Tibial nerve (tissue), 4 donors: Measurements from ENCODE around the gene CNDP1. TPM values are rescaled to one million over a fixed set of nuclear protein-coding genes. Genes with fewer than 3 reads are reported as not detected.

Experiments
- DNase-seq, 2 donors: peaks; one replicate each; pipeline ENCODE4 v3.0.0-alpha.2; 2019; ENCODE audit warnings: low spot score in 2 of 2
- H3K27ac ChIP-seq, 4 donors: fragments of 200-600 bp; sonication (generic) in 3 of 4; one replicate each; pipeline ENCODE4 v1.5.1; 2017 to 2019; ENCODE audit warnings: mild to moderate bottlenecking in 1 of 4
- H3K27me3 ChIP-seq, 2 donors: fragments of 200-600 bp; sonication (generic) in 1 of 2; one replicate each; pipeline versions ENCODE4 v1.5.1 to v1.6.0; 2017 to 2019
- H3K36me3 ChIP-seq, 3 donors: fragments of 200-600 bp; sonication (generic); one replicate each; pipeline ENCODE4 v1.5.1; 2018 to 2019
- H3K4me1 ChIP-seq, 4 donors: fragments of 200-600 bp; sonication (generic) in 3 of 4; one replicate each; pipeline ENCODE4 v1.5.1; 2017 to 2019
- H3K4me3 ChIP-seq, 4 donors: fragments of 200-600 bp; sonication (generic) in 3 of 4; one replicate each; pipeline ENCODE4 v1.5.1; 2017 to 2019; ENCODE audit warnings: mild to moderate bottlenecking in 1 of 4, moderate library complexity in 1 of 4
- H3K9me3 ChIP-seq, 4 donors: fragments of 200-600 bp; sonication (generic) in 3 of 4; one replicate each; pipeline ENCODE4 v1.5.1; 2017 to 2019
- EP300 ChIP-seq, 2 donors: sonication (generic); formaldehyde crosslinking; IDR thresholded peaks; one replicate each; pipeline ENCODE4 v1.6.1; 2017; ENCODE audit warnings: antibody characterized with exemption in 2 of 2, mild to moderate bottlenecking in 1 of 2
- POLR2A ChIP-seq, 2 donors: fragments of 450-650 bp; IDR thresholded peaks; one replicate each; pipeline ENCODE4 v1.6.1; 2017; ENCODE audit warnings: antibody characterized with exemption in 2 of 2, mild to moderate bottlenecking in 2 of 2, moderate library complexity in 2 of 2
- WGBS, 2 donors: methylation state at CpG; one replicate each; pipeline ENCODE4 v1.1.5; 2018; 5-methylcytosine and 5-hydroxymethylcytosine counted together
- total RNA-seq, 4 donors: library from RNA; depleted of rRNA; stranded (reverse); fragments of >200 nt; gene quantifications; one replicate each; pipeline ENCODE4 v1.1.0, GENCODE V29; 2016
- TF ChIP-seq, protein P1 (sequence below), 5 experiments: fragments of 200-600 bp in 3 of 5; fragments of 450-650 bp in 2 of 5; sonication (generic) in 3 of 5; IDR thresholded peaks; one replicate each; pipeline ENCODE4 v1.5.1; 2016 to 2019; ENCODE audit warnings: antibody characterized with exemption in 5 of 5, mild to moderate bottlenecking in 3 of 5, moderate library complexity in 2 of 5

The CNDP1 gene
- total RNA-seq, 4 donors from 2014 or later: 0.22 to 1.0 TPM; not detected in 2

DNA sequence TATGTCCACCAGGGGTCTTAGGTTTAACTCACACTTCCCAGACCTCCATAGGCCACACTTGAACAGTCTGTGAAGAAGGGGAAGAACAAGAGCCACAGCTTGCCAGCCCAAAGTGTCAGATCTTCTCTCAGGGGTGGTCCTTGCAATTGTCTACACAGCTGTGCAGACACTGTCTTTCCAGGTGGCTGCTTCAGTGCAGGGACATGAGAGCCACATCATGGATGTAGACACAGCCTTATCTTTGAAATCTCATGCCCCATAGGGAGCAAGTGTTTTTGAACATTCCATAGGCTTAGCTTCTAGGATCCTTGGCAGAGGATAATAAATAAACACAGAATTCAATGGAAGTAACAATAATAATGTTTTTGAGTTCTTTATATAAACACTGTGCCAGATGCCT, 70.1 kb downstream of the CNDP1 start:
- DNase-seq: no peak
- H3K27ac ChIP-seq: no peak overlapping the region
- TF ChIP-seq EP300 (IDR thresholded peaks at IDR 0.05): no peak
- TF ChIP-seq, protein P1, sequence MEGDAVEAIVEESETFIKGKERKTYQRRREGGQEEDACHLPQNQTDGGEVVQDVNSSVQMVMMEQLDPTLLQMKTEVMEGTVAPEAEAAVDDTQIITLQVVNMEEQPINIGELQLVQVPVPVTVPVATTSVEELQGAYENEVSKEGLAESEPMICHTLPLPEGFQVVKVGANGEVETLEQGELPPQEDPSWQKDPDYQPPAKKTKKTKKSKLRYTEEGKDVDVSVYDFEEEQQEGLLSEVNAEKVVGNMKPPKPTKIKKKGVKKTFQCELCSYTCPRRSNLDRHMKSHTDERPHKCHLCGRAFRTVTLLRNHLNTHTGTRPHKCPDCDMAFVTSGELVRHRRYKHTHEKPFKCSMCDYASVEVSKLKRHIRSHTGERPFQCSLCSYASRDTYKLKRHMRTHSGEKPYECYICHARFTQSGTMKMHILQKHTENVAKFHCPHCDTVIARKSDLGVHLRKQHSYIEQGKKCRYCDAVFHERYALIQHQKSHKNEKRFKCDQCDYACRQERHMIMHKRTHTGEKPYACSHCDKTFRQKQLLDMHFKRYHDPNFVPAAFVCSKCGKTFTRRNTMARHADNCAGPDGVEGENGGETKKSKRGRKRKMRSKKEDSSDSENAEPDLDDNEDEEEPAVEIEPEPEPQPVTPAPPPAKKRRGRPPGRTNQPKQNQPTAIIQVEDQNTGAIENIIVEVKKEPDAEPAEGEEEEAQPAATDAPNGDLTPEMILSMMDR (IDR thresholded peaks at IDR 0.05): no peak
- TF ChIP-seq POLR2A (IDR thresholded peaks at IDR 0.05): no peak
- no peaks in the 10 kb centered on the region for H3K9me3 ChIP-seq
- no peak overlapping the region for H3K4me3 ChIP-seq
- H3K36me3 ChIP-seq: peaks cover 0 to 4% (median 0%) of the 10 kb centered on the region in 3 donors
- peaks cover 0 to 17% (median 2%) of the 10 kb centered on the region in 4 donors for H3K4me1 ChIP-seq
- H3K27me3 ChIP-seq: no peaks in the 10 kb centered on the region

DNA sequence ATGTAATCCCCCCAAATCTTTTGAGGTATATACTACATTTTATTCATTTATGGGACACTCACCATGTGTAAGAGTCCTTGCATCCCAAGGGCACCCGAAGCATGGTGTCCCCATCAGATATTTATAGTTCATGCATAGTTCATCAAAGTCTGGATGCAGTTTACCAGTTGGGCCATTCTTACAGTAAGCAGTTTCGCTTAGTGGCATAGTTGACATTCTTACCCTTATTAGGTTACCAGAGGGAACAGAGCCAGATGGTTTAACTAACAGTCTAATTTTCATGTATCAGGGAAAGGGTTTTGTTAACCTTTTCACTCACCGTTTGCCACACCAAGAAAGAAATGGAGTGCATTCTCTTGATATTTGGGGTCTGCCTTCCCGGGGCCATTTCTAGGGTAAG, 70.5 kb downstream of the CNDP1 start:
- no peaks in the 10 kb centered on the region for H3K9me3 ChIP-seq
- H3K27ac ChIP-seq: no peak overlapping the region

DNA sequence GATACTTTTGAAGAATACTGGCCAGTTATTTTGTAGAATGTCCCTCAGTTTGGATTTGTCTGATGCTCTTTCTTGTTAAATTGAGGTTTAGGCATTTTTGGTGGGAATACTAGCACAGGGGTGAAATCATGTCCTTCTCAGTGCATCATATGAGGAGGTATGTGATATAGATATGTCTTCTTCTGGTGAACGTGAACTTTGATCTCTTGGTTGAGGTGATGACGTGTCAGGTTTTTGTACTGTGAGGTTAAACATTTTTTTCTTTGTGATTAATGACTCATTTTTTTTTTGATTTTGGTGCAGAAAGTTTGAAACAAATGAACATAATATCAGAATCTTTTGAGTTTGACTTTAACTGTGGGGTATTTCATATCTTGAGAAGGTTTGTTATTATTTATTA, 74.4 kb downstream of the CNDP1 start:
- Histone ChIP-seq H3K9me3 (no peaks in the 10 kb centered on the region), H3K4me1 (peaks cover 0 to 27% (median 0%) of the 10 kb centered on the region in 4 donors), H3K27ac (no peak overlapping the region), H3K4me3 (no peak overlapping the region), H3K36me3 (no peaks in the 10 kb centered on the region), H3K27me3 (no peaks in the 10 kb centered on the region)
- WGBS, 2 donors: 92 to 96% methylated on average over 2 of the region's 2 CpGs
- TF ChIP-seq EP300 (IDR thresholded peaks at IDR 0.05): no peak
- TF ChIP-seq POLR2A (IDR thresholded peaks at IDR 0.05): no peak
- TF ChIP-seq, protein P1 (IDR thresholded peaks at IDR 0.05): no peak
- DNase-seq: no peak

More for the DNA sequence above, 70.5 kb downstream of the CNDP1 start:
- H3K4me3 ChIP-seq: no peak overlapping the region
- DNase-seq: no peak
- TF ChIP-seq, protein P1 (IDR thresholded peaks at IDR 0.05): no peak
- TF ChIP-seq POLR2A (IDR thresholded peaks at IDR 0.05): no peak
- TF ChIP-seq EP300 (IDR thresholded peaks at IDR 0.05): no peak
- no peaks in the 10 kb centered on the region for H3K27me3 ChIP-seq
- peaks cover 0 to 4% (median 0%) of the 10 kb centered on the region in 3 donors for H3K36me3 ChIP-seq
- peaks cover 0 to 13% (median under 1%) of the 10 kb centered on the region in 4 donors for H3K4me1 ChIP-seq
- WGBS, 2 donors: 51 to 66% methylated on average over 4 of the region's 4 CpGs

DNA sequence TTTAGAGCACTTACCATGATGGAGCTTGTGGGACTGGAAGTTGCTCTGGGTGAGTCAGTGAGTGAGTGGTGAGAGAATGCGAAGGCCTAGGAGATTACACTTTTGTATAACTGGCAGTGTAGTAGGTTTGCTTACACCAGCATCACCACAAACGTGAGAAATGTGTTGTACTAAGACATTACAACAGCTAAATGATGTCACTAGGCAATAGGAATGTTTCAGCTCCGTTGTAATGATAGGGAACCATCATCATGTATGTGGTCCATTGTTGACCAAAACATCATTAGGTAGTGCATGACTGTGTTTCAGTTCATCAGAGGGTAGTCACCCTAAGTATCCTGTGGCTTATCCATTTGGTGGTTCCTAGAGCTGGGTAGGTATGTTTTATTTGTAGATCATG, 75.2 kb downstream of the CNDP1 start:
- TF ChIP-seq POLR2A (IDR thresholded peaks at IDR 0.05) (no peak), EP300 (IDR thresholded peaks at IDR 0.05) (no peak)
- TF ChIP-seq, protein P1 (IDR thresholded peaks at IDR 0.05): no peak
- H3K4me1 ChIP-seq: peaks cover 0 to 27% (median 0%) of the 10 kb centered on the region in 4 donors
- WGBS, 2 donors: 77 to 80% methylated on average over 3 of the region's 3 CpGs
- H3K4me3 ChIP-seq: no peak overlapping the region
- no peaks in the 10 kb centered on the region for H3K9me3 ChIP-seq
- H3K27ac ChIP-seq: no peak overlapping the region
- H3K36me3 ChIP-seq: no peaks in the 10 kb centered on the region
- H3K27me3 ChIP-seq: no peaks in the 10 kb centered on the region
- no peak for DNase-seq

DNA sequence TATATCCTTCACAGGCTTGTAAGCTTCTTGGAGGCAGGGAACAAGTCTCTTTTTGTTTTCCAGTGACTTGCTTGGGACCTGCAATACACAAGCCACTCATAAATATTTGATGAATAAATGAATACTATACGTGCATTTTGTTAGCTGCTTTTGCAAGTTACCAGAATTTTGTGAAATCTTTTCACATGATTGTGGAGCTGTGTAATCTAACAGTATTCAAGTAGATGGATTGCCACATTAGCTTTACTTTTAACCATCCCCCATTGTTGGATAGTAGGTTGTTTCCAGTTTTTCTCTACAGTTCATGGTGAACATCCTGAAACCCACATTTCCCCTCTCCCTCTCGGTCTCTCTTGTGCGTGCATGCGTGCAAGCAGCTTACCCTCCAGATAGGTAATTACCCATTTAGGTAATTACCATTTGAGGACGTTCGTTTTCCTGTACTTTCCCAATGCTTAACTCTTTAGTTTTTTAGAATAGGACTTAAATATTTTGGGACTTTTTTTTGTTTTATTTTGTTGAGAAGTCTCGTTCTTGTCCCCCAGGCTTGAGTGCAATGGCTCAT, 75.8 kb downstream of the CNDP1 start:
- H3K27me3 ChIP-seq: no peaks in the 10 kb centered on the region
- DNase-seq: no peak
- peaks cover 0 to 21% (median 0%) of the 10 kb centered on the region in 4 donors for H3K4me1 ChIP-seq
- no peak overlapping the region for H3K4me3 ChIP-seq
- TF ChIP-seq POLR2A (IDR thresholded peaks at IDR 0.05) (no peak), EP300 (IDR thresholded peaks at IDR 0.05) (no peak)
- TF ChIP-seq, protein P1 (IDR thresholded peaks at IDR 0.05): no peak
- no peak overlapping the region for H3K27ac ChIP-seq
- 85% methylated on average over 7 of the region's 7 CpGs for WGBS, 2 donors
- no peaks in the 10 kb centered on the region for H3K36me3 ChIP-seq
- no peaks in the 10 kb centered on the region for H3K9me3 ChIP-seq
